HPDE6-E6E7 (cell line): ENCODE data around the gene C19orf73.

Experiments
- DNase-seq: peaks from one replicate; pipeline ENCODE4 v3.0.0; 2011; ENCODE audit warnings: missing footprints; ENCODE audit errors: extremely low spot score

Gene C19orf73, protein sequence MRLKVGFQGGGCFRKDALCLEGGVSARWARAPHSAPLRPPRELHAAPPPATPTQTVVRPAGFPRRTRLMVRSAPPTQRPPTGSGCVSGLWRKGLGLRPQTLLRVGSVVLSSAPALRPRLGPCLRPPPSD

GRCh38 chr19:49118565-49119410 is at the start of gene C19orf73:
C19orf73 (minus strand) TSS chr19:49119143; CDS start chr19:49119022, 121 bp downstream.
- DNase-seq: peak; percentile 91

GRCh38 chr19:49168421-49168820 is 49.5 kb upstream of the C19orf73 start:
- no peak for DNase-seq

GRCh38 chr19:49167857-49168409 is 49.0 kb upstream of the C19orf73 start:
- DNase-seq: no peak

GRCh38 chr19:49165865-49166301 is 46.9 kb upstream of the C19orf73 start:
- DNase-seq: no peak

GRCh38 chr19:49165111-49165750 is 46.3 kb upstream of the C19orf73 start:
- no peak for DNase-seq

DNA sequence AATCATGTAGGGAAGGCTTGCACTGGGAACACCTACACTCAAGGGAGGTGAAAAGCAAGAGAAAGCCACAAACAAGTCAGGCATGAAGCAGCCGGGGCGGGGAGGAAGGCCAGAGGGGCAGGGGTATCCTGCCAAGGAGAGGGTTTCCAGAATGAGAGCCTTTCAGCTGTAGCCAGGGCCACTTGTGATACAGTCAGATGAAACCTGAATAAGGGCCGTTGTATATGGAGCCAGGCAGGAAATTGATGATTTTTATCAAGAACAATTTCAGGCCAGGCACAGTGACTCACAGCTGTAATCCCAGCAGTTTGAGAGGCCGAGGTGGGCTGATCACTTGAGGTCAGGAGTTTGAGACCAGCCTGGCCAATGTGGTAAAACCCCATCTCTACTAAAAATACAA is 43.0 kb upstream of the C19orf73 start:
- no peak for DNase-seq

GRCh38 chr19:49160450-49161189 is 41.7 kb upstream of the C19orf73 start:
- DNase-seq: no peak

- DNase-seq: peak; percentile 84
Observed at GRCh38 chr19:49157445-49158224, 38.7 kb upstream of the C19orf73 start, which contains the start of gene TRPM4. TRPM4 (plus strand) TSS chr19:49157792; CDS start chr19:49157867, 75 bp downstream.

GRCh38 chr19:49155820-49156346 is 36.9 kb upstream of the C19orf73 start:
- no peak for DNase-seq

GRCh38 chr19:49155005-49155819 is 36.3 kb upstream of the C19orf73 start, which contains the start of gene HRC:
HRC (minus strand) TSS chr19:49155396; CDS start chr19:49155237, 159 bp downstream.
- no peak for DNase-seq

- no peak for DNase-seq
Observed at GRCh38 chr19:49154279-49154678, 35.3 kb upstream of the C19orf73 start.

DNA sequence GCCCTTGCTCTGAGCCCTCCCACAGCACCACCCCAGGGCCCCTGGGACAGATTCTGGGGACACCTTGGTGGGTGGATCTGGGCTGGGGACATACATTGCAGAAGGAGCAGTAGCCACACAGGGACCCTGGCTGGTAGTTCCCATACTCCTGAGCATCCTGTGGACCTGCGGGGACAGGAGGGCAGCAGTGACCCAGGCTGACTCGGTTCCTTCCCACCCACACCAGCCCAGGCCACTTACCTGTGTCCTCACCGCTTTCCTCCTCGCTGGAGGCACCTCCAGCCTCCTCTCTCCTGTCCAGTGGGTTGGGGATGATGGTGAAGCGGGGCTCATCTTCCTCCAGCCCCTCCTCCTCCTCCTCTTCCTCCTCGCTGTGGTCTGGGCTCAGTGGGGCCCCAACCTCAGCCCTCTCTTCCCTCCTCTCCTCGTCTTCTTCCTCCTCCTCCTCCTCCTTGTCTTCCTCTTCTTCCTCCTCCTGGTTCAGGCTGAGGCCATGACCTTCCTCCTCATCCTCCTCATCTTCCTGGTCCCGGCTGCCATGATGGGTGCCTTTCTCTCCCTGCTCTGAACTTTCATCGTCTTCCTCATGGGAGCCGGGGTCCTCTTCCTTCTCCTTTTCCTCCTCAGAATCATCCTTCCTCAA is 34.3 kb upstream of the C19orf73 start:
- no peak for DNase-seq

GRCh38 chr19:49152119-49152550 is 33.2 kb upstream of the C19orf73 start:
- no peak for DNase-seq

- peak; percentile 91 for DNase-seq
Observed at GRCh38 chr19:49151267-49152118, 32.5 kb upstream of the C19orf73 start.

DNA sequence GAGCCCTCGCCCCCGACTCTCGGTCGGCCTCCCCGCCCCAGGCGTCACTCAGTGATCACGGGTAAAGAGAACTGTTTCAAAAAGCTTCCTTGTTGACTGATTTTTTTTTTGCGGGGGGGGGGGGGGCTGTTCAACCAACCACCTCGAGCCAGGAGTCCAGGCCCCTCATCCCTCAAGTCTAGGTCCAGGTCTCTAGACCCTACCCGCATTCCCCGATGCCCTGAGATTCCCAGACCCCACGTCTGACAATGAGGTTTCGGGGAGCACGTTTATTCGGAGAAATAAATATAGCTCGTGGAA is 32.0 kb upstream of the C19orf73 start:
- no peak for DNase-seq

- peak; percentile 74 for DNase-seq
Observed at GRCh38 chr19:49150106-49150943, 31.4 kb upstream of the C19orf73 start.

- peak; percentile 58 for DNase-seq
Observed at GRCh38 chr19:49149652-49150105, 30.7 kb upstream of the C19orf73 start.
